Ishikawa (cell line): Measurements from ENCODE around the gene STAT1.

ENCODE experiments used
- CREB1 ChIP-seq: IDR thresholded peaks from 2 replicates; pipeline ENCODE4 v1.6.1; 2012; ENCODE audit warnings: low read depth
- FOXM1 ChIP-seq: IDR thresholded peaks from 2 replicates; pipeline ENCODE4 v1.6.1; 2012; ENCODE audit warnings: low read depth, borderline replicate concordance
- MAX ChIP-seq: IDR thresholded peaks from 2 replicates; pipeline ENCODE4 v1.6.1; 2012
- RAD21 ChIP-seq: IDR thresholded peaks from 2 replicates; pipeline ENCODE4 v1.6.1; 2012; ENCODE audit warnings: low read depth
- REST ChIP-seq: IDR thresholded peaks from 2 replicates; pipeline ENCODE4 v1.6.1; 2012; ENCODE audit warnings: low read depth, mild to moderate bottlenecking
- TAF1 ChIP-seq: IDR thresholded peaks from 2 replicates; pipeline ENCODE4 v1.6.1; 2012; ENCODE audit warnings: low read depth, mild to moderate bottlenecking
- YY1 ChIP-seq: IDR thresholded peaks from 2 replicates; pipeline ENCODE4 v1.6.1; 2012; ENCODE audit warnings: low read depth
- TF ChIP-seq, protein P1 (sequence below): IDR thresholded peaks from 2 replicates; pipeline ENCODE4 v1.6.1; 2012

DNA sequence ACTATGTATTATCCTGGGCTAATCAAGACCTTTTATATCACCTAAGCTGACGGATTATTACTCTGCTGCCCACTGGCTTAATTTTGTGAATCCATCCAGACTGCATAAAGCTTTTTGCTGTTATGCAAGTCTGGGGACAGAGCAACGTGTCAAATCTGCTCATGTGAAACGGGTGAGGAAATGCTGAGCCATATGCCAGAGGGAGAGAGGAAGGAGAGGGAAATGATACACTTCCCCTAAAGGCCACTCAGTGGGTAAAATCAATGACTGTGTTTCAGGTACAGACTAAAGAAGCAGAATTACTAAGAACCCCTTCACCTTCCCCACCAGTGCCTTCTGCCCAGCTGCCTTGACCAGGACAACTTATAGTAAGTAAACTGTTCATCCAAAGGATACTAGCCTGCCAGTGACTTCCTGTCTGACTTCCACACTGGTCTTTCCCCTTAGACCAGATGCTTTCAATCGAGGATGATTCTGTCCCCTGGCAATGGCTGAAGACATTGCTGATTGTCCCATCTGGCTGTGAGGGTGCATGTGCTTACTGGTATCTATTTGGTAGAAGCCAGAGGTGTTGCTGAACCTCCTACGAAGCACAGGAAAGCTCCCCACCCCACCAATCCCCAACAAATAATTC lies 43.0 kb downstream of the STAT1 start:
- TF ChIP-seq TAF1 (no peak), MAX (no peak), RAD21 (no peak), REST (no peak), YY1 (no peak), CREB1 (no peak), FOXM1 (no peak)
- TF ChIP-seq, protein P1, sequence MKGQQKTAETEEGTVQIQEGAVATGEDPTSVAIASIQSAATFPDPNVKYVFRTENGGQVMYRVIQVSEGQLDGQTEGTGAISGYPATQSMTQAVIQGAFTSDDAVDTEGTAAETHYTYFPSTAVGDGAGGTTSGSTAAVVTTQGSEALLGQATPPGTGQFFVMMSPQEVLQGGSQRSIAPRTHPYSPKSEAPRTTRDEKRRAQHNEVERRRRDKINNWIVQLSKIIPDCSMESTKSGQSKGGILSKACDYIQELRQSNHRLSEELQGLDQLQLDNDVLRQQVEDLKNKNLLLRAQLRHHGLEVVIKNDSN = no peak
